Stimulated activated CD4-positive, alpha-beta T cell treated with anti-CD3 and anti-CD28 coated beads, Interleukin-2, amount 100 ng/mL, for 24 hours (primary cell): Measurements from ENCODE around the gene TOMM40.
A peak's percentile ranks its signal among the peaks of the same experiment; 100 is the strongest.
"Not testable (repeated sequence)": the region's sequence is repeated elsewhere in the genome, so short reads cannot be mapped to it uniquely, and the experiment has no call there.

Experiments used
- DNase-seq, 2 donors: peaks; one replicate each; pipeline ENCODE4 v3.0.0-alpha.2; 2020

Gene TOMM40

GRCh38 chr19:44891016-44891882 is at the start of gene TOMM40:
Gene TOMM40, plus strand, starts transcription at chr19:44891254. Its CDS starts 162 bp downstream, at chr19:44891416.
- peak; percentile 40 to 54 for DNase-seq

GRCh38 chr19:44845286-44845611 is 45.8 kb upstream of the TOMM40 start:
- DNase-seq, result no peak

GRCh38 chr19:44845612-44846454 is 45.2 kb upstream of the TOMM40 start, which contains the start of gene NECTIN2:
Gene NECTIN2, plus strand, starts transcription at chr19:44846297. Its CDS starts 229 bp downstream, at chr19:44846526.
- DNase-seq, result peak; percentile 91 to 97

GRCh38 chr19:44846455-44847143 is 44.5 kb upstream of the TOMM40 start:
- DNase-seq, result no peak

GRCh38 chr19:44847144-44848035 is 43.7 kb upstream of the TOMM40 start:
- peak in 1 of 2 donors; percentile 21 for DNase-seq

- no peak for DNase-seq
These were observed 42.8 kb upstream of the TOMM40 start for GRCh38 chr19:44848036-44848811.

GRCh38 chr19:44848812-44849447 is 42.1 kb upstream of the TOMM40 start:
- no peak for DNase-seq

GRCh38 chr19:44850641-44851109 is 40.4 kb upstream of the TOMM40 start:
- DNase-seq, result no peak

GRCh38 chr19:44851427-44851826 is 39.6 kb upstream of the TOMM40 start:
- no peak for DNase-seq

GRCh38 chr19:44855606-44856005 is 35.4 kb upstream of the TOMM40 start:
- DNase-seq, result no peak

GRCh38 chr19:44856421-44857083 is 34.5 kb upstream of the TOMM40 start:
- no peak for DNase-seq

GRCh38 chr19:44857837-44858236 is 33.2 kb upstream of the TOMM40 start:
- no peak for DNase-seq

- not testable (repeated sequence) for DNase-seq
These were observed 29.5 kb upstream of the TOMM40 start for GRCh38 chr19:44861576-44861975.

GRCh38 chr19:44863990-44864389 is 27.1 kb upstream of the TOMM40 start:
- DNase-seq, result no peak

- no peak for DNase-seq
These were observed 25.8 kb upstream of the TOMM40 start for GRCh38 chr19:44865196-44865767.

GRCh38 chr19:44866664-44867063 is 24.4 kb upstream of the TOMM40 start:
- no peak for DNase-seq

GRCh38 chr19:44867578-44867977 is 23.5 kb upstream of the TOMM40 start:
- no peak for DNase-seq

GRCh38 chr19:44869733-44870470 is 21.2 kb upstream of the TOMM40 start:
- no peak for DNase-seq

GRCh38 chr19:44871809-44872208 is 19.2 kb upstream of the TOMM40 start:
- DNase-seq, result no peak
